NCI-H187 (cell line): ENCODE results near the gene KNTC1.
"Not testable (repeated sequence)": the region's sequence is repeated elsewhere in the genome, so short reads cannot be mapped to it uniquely, and the experiment has no call there.

ENCODE experiments used
- DNase-seq, 2 experiments: peaks; one replicate each; lab custom pipeline; 2025; lab: John Stamatoyannopoulos, UW

Gene KNTC1

DNA sequence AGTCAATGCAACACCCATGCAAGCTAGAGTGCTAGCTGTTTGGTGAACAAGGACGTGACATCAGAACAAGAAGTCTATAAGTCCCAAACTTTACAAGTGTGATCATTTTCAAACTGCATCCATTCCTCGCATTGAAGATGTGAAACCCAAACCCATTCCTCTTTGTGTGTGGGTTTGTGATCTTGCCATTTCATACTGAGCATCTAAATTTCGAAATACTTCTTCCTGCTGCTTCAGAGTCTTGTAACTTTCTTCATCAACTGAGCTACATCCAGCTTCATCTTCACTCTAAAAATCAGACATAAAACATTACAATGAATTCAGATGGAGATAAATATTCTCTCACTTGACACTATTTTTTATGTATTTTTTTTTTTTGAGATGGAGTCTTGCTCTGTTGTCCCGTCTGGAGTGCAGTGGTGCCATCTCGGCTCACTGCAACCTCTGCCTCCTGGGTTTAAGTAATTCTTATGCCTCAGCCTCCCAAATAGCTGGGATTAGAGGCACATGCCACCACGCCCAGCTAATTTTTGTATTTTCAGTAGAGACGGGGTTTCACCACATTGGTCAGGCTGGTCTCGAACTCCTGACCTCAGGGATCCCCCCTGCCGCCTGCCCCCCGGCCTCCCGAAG is 21.5 kb upstream of the KNTC1 start:
- no peak for DNase-seq

DNA sequence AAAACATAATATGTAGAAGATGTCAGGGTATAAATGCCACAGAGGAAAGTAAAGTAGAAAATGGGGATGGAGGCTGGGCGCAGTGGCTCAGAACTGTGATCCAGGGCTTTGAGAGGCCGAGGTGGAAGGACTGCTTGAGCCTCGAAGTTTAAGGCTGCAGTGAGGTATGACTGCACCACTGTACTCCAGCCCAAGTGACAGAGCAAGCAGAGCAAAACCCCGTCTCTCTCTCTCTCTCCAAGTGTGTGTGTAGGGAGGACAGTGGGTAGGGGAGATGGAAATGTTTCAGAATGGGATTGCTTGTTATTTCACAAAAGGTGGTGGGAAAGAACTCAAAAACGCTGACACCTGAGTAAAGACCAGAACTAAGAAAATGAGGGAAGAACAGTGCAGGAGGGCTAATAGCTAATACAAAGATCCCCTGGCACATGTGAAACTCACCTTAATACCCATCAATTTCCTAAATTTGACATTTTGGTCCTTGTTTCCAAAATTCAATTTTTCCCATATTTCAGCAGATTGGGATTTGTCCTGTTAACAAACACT is 20.6 kb upstream of the KNTC1 start:
- no peak for DNase-seq

DNA sequence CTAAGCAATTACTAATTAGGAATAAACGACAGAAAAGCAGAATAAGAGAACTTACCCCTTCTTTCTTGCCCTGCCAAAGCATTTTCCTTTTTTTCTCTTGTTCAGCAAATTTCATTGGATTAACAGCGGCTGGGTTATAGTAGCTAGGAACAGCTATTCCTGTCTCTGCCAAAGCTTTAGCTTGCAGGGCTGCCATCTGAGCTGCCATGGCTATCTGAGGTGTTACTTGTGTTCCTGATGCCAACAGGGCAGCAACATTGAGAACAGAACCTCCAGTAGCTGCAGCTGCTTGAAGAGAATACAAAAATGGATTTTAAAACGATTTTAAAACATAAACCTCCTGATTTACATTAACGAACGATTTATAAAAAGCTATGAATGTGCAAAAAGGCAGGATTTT is 18.9 kb upstream of the KNTC1 start:
- no peak for DNase-seq

DNA sequence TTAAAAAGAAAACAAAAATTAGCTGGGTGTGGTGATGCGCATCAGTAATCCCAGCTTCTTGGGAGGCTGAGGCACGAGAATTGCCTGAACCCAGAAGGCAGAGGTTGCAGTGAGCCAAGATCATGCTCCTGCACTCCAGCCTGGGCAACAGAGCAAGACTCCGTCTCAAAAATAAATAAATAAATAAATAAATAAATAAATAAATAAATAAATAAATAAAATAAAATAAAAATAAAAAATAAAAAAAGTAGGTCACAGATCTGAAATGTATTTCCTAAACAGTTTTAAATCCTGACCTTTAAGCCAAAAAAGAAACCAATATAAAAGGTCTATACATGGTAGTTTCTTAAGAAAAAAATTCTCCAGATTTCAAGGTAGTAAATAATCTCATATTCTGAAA is 14.0 kb upstream of the KNTC1 start:
- not testable (repeated sequence) for DNase-seq

DNA sequence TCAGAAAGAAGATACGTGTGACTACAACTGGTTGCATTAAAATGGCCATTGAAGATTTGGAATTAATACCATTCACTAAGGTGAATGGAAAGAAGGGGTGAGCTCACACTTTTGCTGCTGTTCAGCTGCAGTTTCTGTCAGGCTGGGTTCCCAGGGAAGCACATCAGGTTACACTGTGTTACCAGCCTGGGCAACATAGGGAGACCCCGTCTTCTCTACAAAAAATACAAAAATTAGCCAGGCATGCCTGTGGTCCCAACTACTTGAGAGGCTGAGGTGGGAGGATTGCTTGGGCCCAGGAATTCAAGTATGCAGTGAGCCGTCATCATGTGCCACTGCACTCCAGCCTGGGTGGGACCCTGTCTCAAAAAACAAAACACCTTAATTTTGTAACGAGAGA is 13.4 kb upstream of the KNTC1 start:
- no peak for DNase-seq

DNA sequence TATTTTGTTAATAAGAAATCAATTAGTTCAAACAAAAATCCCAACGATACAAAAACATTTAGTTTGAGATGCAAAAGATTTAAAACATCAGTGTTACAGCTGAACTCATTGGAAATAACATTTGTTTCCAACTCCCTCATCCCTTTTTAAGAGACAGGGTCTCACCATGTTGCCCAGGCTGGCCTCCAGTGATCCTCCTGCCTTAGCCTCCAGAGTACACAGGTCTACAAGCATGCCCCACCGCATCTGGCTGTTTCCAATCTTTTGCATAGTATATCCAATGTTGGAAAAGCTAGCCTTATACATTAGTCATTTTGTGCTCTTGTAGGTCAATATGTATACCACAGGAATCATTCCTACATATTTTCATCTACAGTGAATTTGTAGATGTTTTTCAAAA is 11.8 kb upstream of the KNTC1 start:
- DNase-seq, result no peak

DNA sequence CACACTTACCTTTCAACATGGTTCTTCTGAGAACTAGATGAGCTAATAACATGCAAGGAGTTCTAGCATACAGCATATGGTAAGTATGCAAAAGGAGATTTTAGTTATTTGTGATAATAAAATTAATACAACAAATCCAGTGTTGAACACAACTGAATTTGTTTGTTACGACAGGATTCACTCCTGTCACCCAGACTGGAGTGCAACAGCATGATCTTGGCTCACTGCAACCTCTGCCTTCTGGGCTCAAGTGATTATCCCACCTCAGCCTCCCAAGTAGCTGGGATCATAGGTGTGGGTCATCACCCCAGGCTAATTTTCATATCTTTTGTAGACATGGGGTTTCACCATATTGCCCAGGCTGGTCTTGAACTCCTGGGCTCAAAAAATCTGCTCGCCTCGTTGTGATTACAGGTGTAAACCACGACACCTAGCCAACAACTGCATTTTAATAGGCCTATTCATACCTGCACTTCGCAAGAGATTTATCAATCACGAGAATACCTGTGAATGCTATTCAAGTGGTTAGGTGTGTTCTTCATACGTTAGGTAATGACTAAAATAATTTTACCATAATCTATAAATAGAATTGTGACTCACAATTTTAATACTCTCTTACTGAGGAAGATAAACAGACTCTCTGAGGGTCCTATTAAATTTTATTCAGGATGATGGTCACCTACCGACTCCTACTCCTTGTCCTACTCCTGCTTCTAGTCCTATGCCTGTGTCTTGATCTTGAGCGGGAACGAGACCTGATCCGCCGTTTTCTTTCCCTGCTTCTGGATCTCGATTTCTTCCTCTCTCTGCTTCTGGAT is 10.3 kb upstream of the KNTC1 start:
- no peak for DNase-seq

DNA sequence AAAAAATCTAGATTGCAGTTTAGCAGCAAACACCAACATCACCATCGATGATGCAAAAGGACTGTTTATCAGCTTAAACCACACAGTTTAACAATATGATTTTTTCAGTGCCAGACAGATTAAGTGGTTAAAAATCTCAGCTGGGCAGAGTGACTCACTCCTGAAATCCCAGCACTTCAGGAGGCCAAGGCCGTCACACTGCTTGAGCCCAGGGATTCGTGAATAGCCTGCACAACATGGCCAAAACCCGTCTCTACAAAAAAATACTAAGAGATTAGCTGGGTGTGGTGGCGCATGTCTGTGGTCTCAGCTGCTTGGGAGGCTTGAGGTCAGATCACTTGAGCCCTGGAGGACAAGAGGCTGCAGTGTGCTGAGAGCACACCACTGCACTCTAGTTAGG is 9.2 kb upstream of the KNTC1 start:
- DNase-seq, result no peak

DNA sequence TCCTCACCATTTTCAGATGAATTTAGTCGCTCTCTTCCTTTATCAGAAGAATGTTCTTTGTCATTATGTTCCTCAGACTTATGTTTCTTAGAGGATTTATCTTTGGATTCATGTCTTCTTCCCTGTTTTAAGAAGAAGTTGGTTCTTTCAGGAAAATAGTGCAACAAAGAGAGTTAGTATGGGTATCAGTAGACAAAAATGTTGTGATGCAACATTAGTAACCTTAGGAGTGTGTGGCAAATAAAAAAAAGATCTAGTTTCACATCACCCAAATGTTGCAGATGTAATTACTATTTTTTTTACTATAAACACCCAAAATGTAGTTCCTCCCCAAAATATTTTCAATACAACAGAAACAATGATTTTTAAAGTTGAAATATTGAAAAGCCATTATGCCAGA is 8.1 kb upstream of the KNTC1 start:
- DNase-seq, result no peak

DNA sequence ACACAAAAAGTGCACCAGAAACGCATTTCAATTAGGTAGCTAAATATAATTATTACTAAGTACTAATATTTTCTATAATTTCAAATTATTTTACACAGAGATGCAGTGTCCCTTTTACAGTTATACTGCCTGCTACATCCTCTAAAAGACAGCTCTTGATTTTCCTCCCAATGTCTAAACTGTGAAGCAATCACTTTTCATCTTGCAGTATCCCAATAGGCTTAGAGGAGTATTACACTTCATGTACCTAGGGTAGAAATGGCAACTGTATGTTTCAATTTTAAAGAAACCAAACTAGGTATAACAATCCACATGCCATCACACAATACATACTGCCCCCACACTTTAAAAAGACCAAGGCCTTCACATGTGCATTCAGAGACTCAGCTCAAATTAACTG is 7.6 kb upstream of the KNTC1 start:
- no peak for DNase-seq

DNA sequence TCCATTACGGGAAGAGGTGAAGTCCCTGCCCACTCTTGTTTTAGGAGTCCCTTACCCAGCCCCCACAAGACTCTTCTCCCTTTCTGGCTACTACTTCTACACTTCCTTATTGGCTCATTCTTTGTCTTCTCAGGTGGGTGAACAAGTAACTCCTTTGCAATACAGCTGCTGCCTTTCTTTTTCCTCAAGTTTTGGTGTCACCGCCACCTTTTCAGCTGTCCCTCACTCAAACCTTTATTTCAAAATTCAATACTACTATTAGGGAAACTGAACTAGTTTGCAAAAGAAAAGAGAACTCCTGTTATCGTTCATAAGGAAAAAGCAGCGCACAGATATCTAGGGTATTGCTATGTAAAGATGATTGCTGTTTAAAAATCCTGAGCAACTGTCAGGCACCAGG is 6.4 kb upstream of the KNTC1 start:
- DNase-seq, result no peak

DNA sequence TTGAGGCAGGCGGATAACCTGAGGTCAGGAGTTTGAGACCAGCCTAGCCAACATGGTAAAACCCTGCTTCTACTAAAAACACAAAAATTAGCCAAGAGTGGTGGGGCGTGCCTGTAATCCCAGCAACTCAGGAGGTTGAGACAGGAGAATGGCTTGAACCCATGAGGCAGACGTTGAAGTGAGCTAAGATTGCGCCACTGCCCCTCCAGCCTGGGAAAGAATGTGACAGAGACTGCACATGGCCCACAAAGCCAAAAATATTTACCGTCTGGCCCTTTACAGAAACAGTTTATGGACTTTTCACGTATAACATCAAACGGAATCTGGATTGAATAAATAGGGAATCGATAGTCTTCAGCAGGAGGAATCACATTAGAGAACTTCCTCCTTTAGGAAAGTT is 3.8 kb upstream of the KNTC1 start:
- DNase-seq, result no peak

DNA sequence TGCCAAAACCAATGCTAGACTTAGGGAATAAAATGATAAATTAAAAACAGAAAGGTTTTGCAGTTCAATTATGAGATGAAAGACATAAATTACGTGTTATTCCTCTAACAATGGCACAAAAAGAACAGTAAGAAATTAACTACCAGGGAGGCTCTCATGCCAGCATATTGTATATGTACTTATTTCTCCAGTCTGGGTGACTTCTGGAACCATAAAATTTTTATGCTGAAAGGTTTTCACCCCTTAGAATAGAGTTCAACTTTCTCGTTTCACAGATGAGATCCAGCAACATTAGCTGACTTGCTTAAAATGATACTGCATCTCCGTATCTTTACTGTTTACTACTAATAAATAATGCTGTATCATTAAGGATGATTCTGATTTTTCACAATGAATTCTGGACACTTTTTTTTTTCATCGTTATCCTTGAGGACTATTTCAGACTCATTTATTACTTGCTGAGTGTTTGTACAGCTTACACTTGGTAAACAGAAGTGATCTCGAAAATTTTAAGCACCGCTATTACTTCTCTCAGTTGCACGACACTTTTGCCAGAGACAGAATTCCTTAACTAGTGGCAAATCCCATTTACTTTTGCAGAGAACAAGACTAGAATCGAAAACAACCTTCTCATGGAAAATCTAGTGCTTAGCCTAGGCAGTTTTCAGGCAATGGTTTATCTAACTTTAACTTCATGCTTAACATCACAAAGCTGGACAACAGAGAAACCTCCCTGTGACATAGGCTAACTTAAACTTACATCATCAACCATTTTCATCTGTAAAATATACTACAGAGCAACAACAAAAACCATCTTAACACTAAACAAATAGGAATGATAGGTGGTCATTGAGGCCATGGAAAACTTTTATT is 3.0 kb upstream of the KNTC1 start:
- DNase-seq, result no peak

DNA sequence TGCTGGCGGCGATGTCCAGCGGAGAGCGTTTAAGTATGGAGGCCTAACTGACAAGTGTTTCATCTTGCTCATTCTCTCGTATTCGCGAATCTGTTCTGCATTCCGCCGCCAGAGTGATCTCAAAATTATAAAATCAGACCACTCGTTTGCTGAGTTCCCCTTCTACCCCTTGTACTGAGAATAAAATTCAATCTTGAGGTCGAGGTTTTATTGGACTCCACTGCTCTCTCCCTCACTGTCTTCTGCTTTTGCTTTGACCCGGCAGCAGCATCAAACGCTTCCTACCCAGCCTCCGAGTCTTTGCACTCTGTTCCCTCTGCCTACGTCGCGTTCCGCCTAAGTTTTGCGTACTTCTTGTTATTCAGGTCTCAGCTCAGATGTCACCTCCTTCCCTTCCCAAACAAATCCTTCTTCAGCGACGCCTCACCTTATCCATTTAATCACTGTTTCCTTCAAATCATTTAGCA is 462 bp downstream of the KNTC1 start:
- no peak for DNase-seq

DNA sequence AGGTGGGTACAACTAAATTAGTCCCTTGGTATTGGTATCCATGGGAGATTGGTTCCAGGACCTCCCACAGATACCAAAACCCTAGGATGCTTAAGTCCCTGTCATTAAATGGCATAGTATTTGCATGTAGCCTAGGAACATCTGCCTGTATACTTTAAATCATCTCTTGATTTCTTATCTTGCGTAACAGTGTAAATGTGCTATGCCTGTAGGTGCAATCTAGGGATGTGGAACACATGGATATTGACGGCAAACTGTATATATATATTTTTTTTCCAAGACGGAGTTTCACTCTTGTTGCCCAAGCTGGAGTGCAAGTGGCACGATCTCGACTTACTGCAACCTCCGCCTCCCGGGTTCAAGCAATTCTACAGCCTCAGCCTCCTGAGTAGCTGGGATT is 1.5 kb downstream of the KNTC1 start:
- DNase-seq, result no peak

DNA sequence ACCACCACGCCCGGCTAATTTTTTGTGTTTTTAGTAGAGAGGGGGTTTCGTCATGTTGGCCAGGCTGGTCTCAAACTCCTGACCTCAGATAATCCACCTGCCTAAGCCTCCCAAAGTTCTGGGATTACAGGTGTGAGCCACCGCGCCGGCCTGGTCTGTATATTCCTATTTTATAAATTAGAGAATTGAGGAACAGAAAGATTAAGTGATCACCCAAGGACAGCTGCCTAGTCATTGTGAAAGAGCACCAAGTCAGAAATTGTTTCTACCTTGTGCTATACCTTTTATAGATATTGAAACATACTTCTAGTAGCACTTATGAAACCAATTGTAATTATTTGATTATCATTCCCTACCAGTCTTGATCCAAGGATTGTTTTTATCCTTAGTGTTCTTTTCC is 1.9 kb downstream of the KNTC1 start:
- DNase-seq, result no peak

DNA sequence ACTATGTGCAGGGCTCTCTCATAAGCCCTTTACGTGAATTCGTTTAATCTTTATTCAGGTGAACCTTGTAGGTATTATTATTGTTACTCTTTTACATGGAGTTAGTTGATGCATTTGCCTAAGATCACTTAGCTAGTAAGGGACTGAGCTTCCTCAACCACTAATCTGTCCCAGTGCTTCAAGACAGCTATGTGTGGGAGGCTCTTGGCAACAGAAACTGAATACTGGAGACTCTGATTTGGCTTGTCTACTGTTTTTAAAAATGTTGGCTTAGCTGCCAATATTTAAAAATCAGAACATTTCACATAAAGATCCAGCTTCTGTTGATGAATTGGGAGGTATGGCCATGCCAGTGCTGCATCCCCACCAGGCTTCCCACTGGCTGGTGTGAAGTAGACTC is 6.8 kb downstream of the KNTC1 start:
- no peak for DNase-seq

DNA sequence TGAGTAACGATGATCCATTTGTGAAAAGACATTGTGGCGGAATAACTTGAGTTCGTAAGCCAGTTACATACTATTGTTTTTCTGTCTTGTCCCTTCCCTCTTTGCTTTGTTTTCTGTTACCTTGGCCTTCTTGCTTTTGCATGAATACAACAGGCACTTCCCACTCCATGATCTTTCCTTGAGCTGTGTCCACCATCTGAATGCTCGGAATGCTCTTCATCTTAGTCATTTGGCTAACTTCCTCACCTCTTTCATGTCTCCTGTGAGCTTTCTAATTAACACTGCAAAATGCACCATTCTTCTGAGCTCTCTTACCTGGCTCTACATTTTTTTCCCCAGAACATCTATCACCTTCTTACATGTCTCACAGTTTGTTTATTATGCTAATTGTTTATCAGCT is 10.0 kb downstream of the KNTC1 start:
- DNase-seq, result no peak

DNA sequence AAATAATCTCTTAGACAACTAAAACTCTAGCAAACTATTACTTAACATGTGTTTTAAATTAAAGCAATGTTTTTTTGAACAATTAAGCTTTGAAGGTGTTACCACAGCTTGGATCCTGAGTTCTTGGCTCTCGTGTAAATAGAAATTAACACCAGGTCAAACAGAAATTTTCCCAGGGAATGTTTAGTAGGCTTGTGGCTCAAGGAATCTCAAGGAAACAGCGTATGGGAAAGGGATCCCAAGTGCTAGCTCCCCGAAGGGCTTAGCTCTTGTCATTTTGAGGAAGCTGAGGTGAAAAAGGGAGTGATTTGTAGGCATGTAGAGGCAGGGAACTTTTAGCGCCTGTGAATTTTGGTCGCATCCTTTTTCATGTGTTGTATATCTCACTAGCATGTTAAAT is 11.4 kb downstream of the KNTC1 start:
- DNase-seq, result no peak

DNA sequence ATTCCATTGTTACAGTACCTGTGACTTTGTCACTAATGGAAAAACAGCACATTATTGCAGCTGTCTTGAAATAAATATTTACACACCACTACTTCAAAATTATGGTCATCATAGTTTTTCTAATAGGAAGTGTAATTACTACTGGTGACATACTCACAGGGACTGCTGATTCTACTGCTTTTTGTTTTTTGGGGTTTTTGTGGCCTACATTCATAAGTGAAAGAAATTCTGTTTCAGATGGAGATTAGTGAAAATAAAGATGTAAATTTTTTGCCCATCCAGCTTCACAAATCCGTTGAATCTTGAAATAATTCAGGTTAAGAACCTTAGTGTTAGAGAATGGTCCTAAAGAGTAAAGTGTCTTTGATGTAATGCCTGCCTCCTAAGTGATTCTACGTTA is 17.5 kb downstream of the KNTC1 start:
- no peak for DNase-seq

DNA sequence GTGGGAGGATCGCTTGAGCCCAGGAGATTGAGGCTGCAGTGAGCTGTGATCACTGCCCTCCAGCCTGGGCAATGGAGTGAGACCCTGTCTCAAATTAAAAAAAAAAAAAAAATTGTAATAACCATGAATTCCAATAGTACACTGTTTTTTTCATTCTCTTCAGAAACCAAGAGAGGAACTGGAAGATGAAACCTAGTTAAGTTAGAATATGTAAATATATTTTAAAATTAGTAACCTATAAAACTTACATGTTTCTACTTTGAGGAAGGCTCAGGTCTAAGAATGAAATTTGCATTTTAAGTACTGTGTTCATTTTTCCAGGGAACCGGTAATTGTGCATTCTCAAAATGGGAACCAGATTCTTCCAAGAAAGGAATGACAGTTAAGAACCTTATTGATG is 18.8 kb downstream of the KNTC1 start:
- no peak for DNase-seq

DNA sequence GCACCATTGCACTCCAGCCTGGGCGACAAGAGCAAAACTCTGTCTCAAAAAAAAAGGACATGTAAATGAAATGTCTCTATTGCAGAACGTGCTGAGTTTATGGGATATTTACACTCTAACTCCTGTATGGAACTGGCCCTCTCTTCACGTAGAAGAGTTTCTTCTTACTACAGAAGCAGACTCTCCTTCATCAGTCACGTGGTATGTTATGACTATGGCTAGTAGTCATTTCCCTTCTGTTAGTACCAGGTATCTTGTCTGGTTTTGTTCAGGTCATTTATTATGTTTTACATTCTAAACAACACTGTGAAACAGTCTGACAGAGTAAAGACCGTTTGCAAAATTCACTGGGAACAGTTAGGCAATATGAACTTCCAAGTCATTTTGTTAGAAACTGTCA is 20.3 kb downstream of the KNTC1 start:
- no peak for DNase-seq
